OCI-LY3 (cell line): Measurements from ENCODE around the gene TAAR5.

Experiments used
- H2AFZ ChIP-seq: fragments of 200-600, 300-600 bp; shearing (Covaris generic); 2 replicates; pipeline ENCODE4 v1.6.0; 2014; ENCODE audit warnings: antibody characterized with exemption, low read depth, low read length
- H3K27ac ChIP-seq: fragments of 200-600, 300-600 bp; sonication (generic); 2 replicates; pipeline ENCODE4 v1.5.1; 2014; ENCODE audit warnings: mild to moderate bottlenecking, low read length, moderate library complexity, mixed read lengths
- H3K27me3 ChIP-seq: fragments of 200-600, 300-600 bp; sonication (generic); 2 replicates; pipeline ENCODE4 v1.6.1; 2014; ENCODE audit warnings: low read depth, low read length, mixed read lengths
- H3K36me3 ChIP-seq: fragments of 200-600, 300-600 bp; sonication (generic); replicated peaks from 2 replicates; pipeline ENCODE3; 2014; ENCODE audit warnings: low read depth, low read length, mixed read lengths
- H3K4me1 ChIP-seq: fragments of 300-600, 200-600 bp; sonication (generic); 2 replicates; pipeline ENCODE4 v1.6.1; 2014; ENCODE audit warnings: low read length, mixed read lengths
- H3K4me2 ChIP-seq: fragments of 200-600, 300-600 bp; sonication (generic); 2 replicates; pipeline ENCODE4 v1.6.1; 2014; ENCODE audit warnings: low read length, mixed read lengths
- H3K4me3 ChIP-seq: fragments of 300-600, 200-600 bp; sonication (generic); 2 replicates; pipeline ENCODE4 v1.5.1; 2014; ENCODE audit warnings: antibody characterized with exemption, mild to moderate bottlenecking, low read length, moderate library complexity
- H3K79me2 ChIP-seq: fragments of 300-600, 200-600 bp; shearing (Covaris generic); 2 replicates; pipeline ENCODE4 v1.6.1; 2014; ENCODE audit warnings: mild to moderate bottlenecking, low read length, mixed read lengths
- H3K9ac ChIP-seq: fragments of 300-600, 200-600 bp; shearing (Covaris generic); 2 replicates; pipeline ENCODE4 v1.6.0; 2014; ENCODE audit warnings: mild to moderate bottlenecking, low read length, moderate library complexity
- H3K9me3 ChIP-seq: fragments of 200-600, 300-600 bp; shearing (Covaris generic); 2 replicates; pipeline ENCODE4 v1.6.1; 2014; ENCODE audit warnings: low read length, mixed read lengths; ENCODE audit not compliant: insufficient read depth
- H4K20me1 ChIP-seq: fragments of 200-600, 300-600 bp; sonication (generic); 2 replicates; pipeline ENCODE4 v1.6.1; 2016; ENCODE audit warnings: low read length, mixed read lengths; ENCODE audit not compliant: insufficient read depth
- EZH2phosphoT487 ChIP-seq: fragments of 200-600 bp; shearing (Covaris generic); IDR thresholded peaks from 2 replicates; pipeline ENCODE4 v1.6.1; 2018; ENCODE audit warnings: antibody characterized with exemption, mixed run types, low read depth
- TF ChIP-seq, protein P1 (sequence below): fragments of 200-600, 300-600 bp; sonication (generic); IDR thresholded peaks from 2 replicates; pipeline ENCODE4 v1.5.1; 2014; ENCODE audit warnings: antibody characterized with exemption, low read length, low read depth

TAAR5 gene

DNA sequence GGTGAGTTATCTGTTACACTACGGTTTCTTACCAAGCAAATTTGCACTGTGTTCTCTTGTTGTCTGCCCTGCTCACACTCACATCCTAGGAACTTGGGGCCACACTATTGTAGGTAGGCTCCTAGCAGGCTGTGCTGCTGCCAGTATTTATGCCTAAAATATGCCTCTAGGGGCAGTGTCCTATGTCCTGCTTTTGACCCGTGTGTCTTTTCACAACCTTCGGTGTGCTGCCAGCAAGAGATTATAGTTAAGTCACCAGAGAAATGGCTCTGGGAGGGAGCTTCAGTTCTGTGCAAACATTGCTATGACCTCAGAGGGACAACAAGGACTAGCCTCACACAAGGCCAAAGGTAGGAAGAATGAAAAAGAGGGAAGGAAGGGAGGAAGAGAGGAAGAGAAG, 8.9 kb upstream of the TAAR5 start:
- peak overlapping the region; percentile 55; the same call in 1 of the 2 replicates for H2AFZ ChIP-seq
- H3K9me3 ChIP-seq: no peaks in the 10 kb centered on the region
- H3K4me2 ChIP-seq: peak overlapping the region; percentile 59
- no peaks in the 10 kb centered on the region for H3K4me1 ChIP-seq
- no peaks in the 10 kb centered on the region for H3K79me2 ChIP-seq
- no peaks in the 10 kb centered on the region for H3K36me3 ChIP-seq
- no peaks in the 10 kb centered on the region for H3K27me3 ChIP-seq
- H3K9ac ChIP-seq: no peak overlapping the region
- no peak overlapping the region for H3K4me3 ChIP-seq
- TF ChIP-seq, protein P1, sequence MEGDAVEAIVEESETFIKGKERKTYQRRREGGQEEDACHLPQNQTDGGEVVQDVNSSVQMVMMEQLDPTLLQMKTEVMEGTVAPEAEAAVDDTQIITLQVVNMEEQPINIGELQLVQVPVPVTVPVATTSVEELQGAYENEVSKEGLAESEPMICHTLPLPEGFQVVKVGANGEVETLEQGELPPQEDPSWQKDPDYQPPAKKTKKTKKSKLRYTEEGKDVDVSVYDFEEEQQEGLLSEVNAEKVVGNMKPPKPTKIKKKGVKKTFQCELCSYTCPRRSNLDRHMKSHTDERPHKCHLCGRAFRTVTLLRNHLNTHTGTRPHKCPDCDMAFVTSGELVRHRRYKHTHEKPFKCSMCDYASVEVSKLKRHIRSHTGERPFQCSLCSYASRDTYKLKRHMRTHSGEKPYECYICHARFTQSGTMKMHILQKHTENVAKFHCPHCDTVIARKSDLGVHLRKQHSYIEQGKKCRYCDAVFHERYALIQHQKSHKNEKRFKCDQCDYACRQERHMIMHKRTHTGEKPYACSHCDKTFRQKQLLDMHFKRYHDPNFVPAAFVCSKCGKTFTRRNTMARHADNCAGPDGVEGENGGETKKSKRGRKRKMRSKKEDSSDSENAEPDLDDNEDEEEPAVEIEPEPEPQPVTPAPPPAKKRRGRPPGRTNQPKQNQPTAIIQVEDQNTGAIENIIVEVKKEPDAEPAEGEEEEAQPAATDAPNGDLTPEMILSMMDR: peak; percentile 56
- TF ChIP-seq EZH2phosphoT487: no peak
- no peaks in the 10 kb centered on the region for H4K20me1 ChIP-seq
- H3K27ac ChIP-seq: no peak overlapping the region

DNA sequence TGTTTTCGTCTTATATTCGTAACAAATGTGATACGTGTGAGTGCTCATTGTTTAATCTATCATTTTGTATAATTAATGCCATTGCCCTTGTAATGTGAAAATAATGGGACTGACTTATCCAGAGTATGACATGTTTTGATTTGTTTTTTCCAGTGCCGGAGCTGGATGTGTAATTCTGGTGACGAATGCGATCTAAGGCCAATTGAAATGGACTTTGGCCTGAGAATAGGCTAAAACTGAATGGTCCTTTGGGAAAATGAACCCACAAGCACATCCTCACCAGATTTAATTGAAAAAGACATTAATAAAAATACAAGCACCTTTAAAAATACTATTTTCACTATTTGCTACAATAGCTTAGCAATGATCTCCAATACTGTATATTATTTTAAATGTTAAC, 6.7 kb upstream of the TAAR5 start:
- no peaks in the 10 kb centered on the region for H4K20me1 ChIP-seq
- no peak overlapping the region for H3K4me3 ChIP-seq
- no peaks in the 10 kb centered on the region for H3K9me3 ChIP-seq
- no peaks in the 10 kb centered on the region for H3K4me1 ChIP-seq
- H3K36me3 ChIP-seq: no peaks in the 10 kb centered on the region
- TF ChIP-seq EZH2phosphoT487: no peak
- TF ChIP-seq, protein P1: no peak
- H2AFZ ChIP-seq: no peak overlapping the region
- H3K79me2 ChIP-seq: no peaks in the 10 kb centered on the region
- H3K27me3 ChIP-seq: no peaks in the 10 kb centered on the region
- H3K4me2 ChIP-seq: no peak overlapping the region
- no peak overlapping the region for H3K27ac ChIP-seq
- no peak overlapping the region for H3K9ac ChIP-seq

GRCh38 chr6:132592855-132593254, 3.3 kb upstream of the TAAR5 start:
- no peak overlapping the region for H3K4me2 ChIP-seq
- no peaks in the 10 kb centered on the region for H3K79me2 ChIP-seq
- no peak for TF ChIP-seq EZH2phosphoT487
- H3K9me3 ChIP-seq: no peaks in the 10 kb centered on the region
- no peak overlapping the region for H3K27ac ChIP-seq
- H3K27me3 ChIP-seq: no peaks in the 10 kb centered on the region
- no peak overlapping the region for H3K9ac ChIP-seq
- no peaks in the 10 kb centered on the region for H3K4me1 ChIP-seq
- no peaks in the 10 kb centered on the region for H3K36me3 ChIP-seq
- H4K20me1 ChIP-seq: no peaks in the 10 kb centered on the region
- no peak overlapping the region for H2AFZ ChIP-seq
- no peak overlapping the region for H3K4me3 ChIP-seq

DNA sequence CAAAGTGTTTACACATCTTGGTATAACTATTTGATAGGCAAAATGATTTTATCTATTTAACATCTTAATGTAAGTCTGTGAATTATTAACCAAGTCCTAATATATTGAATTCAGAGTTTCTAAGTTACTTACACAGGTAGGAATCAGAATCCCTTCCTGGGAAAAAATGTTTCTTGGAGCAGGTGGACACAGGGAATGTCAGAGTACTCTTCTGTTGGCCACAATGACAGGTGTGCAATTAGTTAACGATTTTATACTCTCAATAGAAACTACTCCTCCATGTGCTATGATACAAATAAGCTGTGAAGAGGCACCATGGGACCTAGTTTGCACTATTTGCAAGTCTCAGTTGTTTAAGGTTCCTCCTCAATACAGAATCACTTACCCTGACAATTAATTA, 821 bp upstream of the TAAR5 start:
- Histone ChIP-seq H3K9me3 (no peaks in the 10 kb centered on the region), H2AFZ (no peak overlapping the region), H4K20me1 (no peaks in the 10 kb centered on the region), H3K27me3 (no peaks in the 10 kb centered on the region), H3K9ac (no peak overlapping the region), H3K4me1 (no peaks in the 10 kb centered on the region), H3K4me3 (no peak overlapping the region), H3K36me3 (no peaks in the 10 kb centered on the region), H3K4me2 (no peak overlapping the region), H3K79me2 (no peaks in the 10 kb centered on the region), H3K27ac (no peak overlapping the region)
- no peak for TF ChIP-seq EZH2phosphoT487
- TF ChIP-seq, protein P1: no peak

DNA sequence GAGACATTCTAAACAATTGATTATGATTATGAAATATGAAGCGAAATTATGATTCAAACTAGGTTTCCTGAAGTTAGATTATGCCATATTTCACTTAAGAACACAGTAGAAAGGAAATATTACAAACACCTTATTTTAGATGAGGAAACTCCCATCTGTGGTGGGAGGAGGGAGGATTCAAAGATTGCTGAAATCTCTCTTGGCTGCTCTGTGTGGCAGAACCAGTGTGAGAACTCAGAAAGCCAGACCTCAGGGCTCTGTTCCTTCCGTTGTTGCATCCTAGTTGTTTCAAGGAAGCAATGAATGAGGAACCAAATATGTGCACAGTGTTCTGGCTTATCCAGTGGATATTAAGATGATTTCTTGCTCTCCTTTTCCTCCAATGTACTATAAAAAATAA, 2.1 kb downstream of the TAAR5 start:
- no peaks in the 10 kb centered on the region for H3K9me3 ChIP-seq
- no peaks in the 10 kb centered on the region for H3K4me1 ChIP-seq
- no peaks in the 10 kb centered on the region for H3K79me2 ChIP-seq
- H3K4me3 ChIP-seq: no peak overlapping the region
- no peak overlapping the region for H2AFZ ChIP-seq
- no peaks in the 10 kb centered on the region for H3K36me3 ChIP-seq
- H3K4me2 ChIP-seq: no peak overlapping the region
- no peak overlapping the region for H3K9ac ChIP-seq
- no peaks in the 10 kb centered on the region for H3K27me3 ChIP-seq
- TF ChIP-seq, protein P1: no peak
- TF ChIP-seq EZH2phosphoT487: no peak
- H3K27ac ChIP-seq: no peak overlapping the region
- no peaks in the 10 kb centered on the region for H4K20me1 ChIP-seq
